ENCODE data around the gene HOXB9.
A peak's percentile ranks its signal among the peaks of the same experiment; 100 is the strongest.

The HOXB9 gene

GRCh38 chr17:48626245-48627117, at the start of gene HOXB9:
Gene HOXB9, minus strand, starts transcription at chr17:48626358. Its CDS starts 89 bp downstream, at chr17:48626269.
- peak; percentile 57 for DNase-seq

- DNase-seq = no peak
Observed at GRCh38 chr17:48672340-48672739, 46.2 kb upstream of the HOXB9 start.

GRCh38 chr17:48671697-48672171, 45.6 kb upstream of the HOXB9 start:
- DNase-seq = peak; percentile 69

- no peak for DNase-seq
Observed at GRCh38 chr17:48663134-48663924, 37.2 kb upstream of the HOXB9 start.

- DNase-seq = no peak
Observed at GRCh38 chr17:48655913-48656312, 29.8 kb upstream of the HOXB9 start.

GRCh38 chr17:48649741-48650140, 23.6 kb upstream of the HOXB9 start:
- no peak for DNase-seq

GRCh38 chr17:48647963-48648245, 21.7 kb upstream of the HOXB9 start:
- no peak for DNase-seq

- DNase-seq = no peak
Observed at GRCh38 chr17:48647103-48647962, 21.2 kb upstream of the HOXB9 start.

GRCh38 chr17:48646183-48647102, 20.3 kb upstream of the HOXB9 start:
- no peak for DNase-seq

GRCh38 chr17:48645639-48646182, 19.6 kb upstream of the HOXB9 start:
- DNase-seq = no peak

- DNase-seq = no peak
Observed at GRCh38 chr17:48644910-48645557, 18.9 kb upstream of the HOXB9 start.

- DNase-seq = no peak
Observed at GRCh38 chr17:48644159-48644558, 18.0 kb upstream of the HOXB9 start.

- DNase-seq = no peak
Observed at GRCh38 chr17:48643697-48644012, 17.5 kb upstream of the HOXB9 start.

GRCh38 chr17:48642843-48643696, 16.9 kb upstream of the HOXB9 start:
- no peak for DNase-seq

- DNase-seq = no peak
Observed at GRCh38 chr17:48642059-48642842, 16.1 kb upstream of the HOXB9 start.

- DNase-seq = no peak
Observed at GRCh38 chr17:48641541-48642058, 15.4 kb upstream of the HOXB9 start.

GRCh38 chr17:48640858-48641180, 14.7 kb upstream of the HOXB9 start:
- no peak for DNase-seq

GRCh38 chr17:48639982-48640857, 14.1 kb upstream of the HOXB9 start:
- DNase-seq = no peak
